Measurements from ENCODE around the gene AGPAT3. TPM values are rescaled to one million over a fixed set of nuclear protein-coding genes. Genes with fewer than 3 reads are reported as not detected.
A peak's percentile ranks its signal among the peaks of the same experiment; 100 is the strongest.

Gene AGPAT3
- total and polyA plus RNA-seq, 10 of the 15 experiments (the other 5 are each of a cell fraction or from before 2014, with no cell fraction given) = 1.2 to 110 (median 30.8) TPM

GRCh38 chr21:43919871-43920801 is 55.1 kb downstream of the AGPAT3 start:
- DNase-seq (ENCODE audit: low read depth, low spot score) = peak; percentile 54
- no peak overlapping the region for H3K9ac ChIP-seq (ENCODE audit: control insufficient read depth, insufficient read depth, low read length)
- peak overlapping the region; percentile 5 for H3K4me2 ChIP-seq (ENCODE audit: control insufficient read depth, insufficient read depth)
- SMC1A ChIA-PET (ENCODE audit: uncharacterized antibody, unreplicated experiment) = interaction anchor here (1.1 to 2.6 kb wide), 7 partner anchors 15 to 203 kb away, joined by 3 to 34 read pairs (median 6); no protein-coding TSS in a partner anchor
- intact Hi-C loops (cut with micrococcal nuclease; ENCODE audit: unreplicated experiment) (loop anchor here (1.0 to 5.0 kb wide), 3 partner anchors 53 to 253 kb away; no protein-coding TSS in a partner anchor), in situ Hi-C loops (cut with MboI) (loop anchor here (5.0 kb wide), 1 partner anchor 113 kb away; no protein-coding TSS in a partner anchor)
- no peaks in the 10 kb centered on the region for H3K27me3 ChIP-seq (replicated peaks in 1 of 2; ENCODE audit: control insufficient read depth in 2 of 2, insufficient read depth in 2 of 2, low read length in 1 of 2)
- H3K9me3 ChIP-seq (replicated peaks; ENCODE audit: control insufficient read depth, insufficient read depth, low read length) = no peaks in the 10 kb centered on the region
- no peak overlapping the region for H2AFZ ChIP-seq (ENCODE audit: control insufficient read depth, low read depth, low read length)
- H3K4me3 ChIP-seq = peak overlapping the region; percentile 5; the same call in 1 of the 2 replicates
- peaks cover 0 to 12% of the 10 kb centered on the region in 2 experiments; a peak in 3 of 4 replicates for H3K36me3 ChIP-seq (ENCODE audit: control insufficient read depth in 2 of 2, insufficient read depth in 2 of 2, low read length in 1 of 2)
- FAIRE-seq = peak; percentile 75
- H3K4me1 ChIP-seq (ENCODE audit: control insufficient read depth, insufficient read depth, low read length) = peaks cover 32% of the 10 kb centered on the region
- BruUV-seq (replicated peaks) = TSS peak; percentile 92
- H4K20me1 ChIP-seq (ENCODE audit: control insufficient read depth, insufficient read depth) = no peaks in the 10 kb centered on the region
- peaks cover 88% of the 10 kb centered on the region for H3K79me2 ChIP-seq (ENCODE audit: control insufficient read depth, insufficient read depth, low read length)
- POLR2A ChIA-PET = interaction anchor here (0.6 to 3.7 kb wide), 9 partner anchors 17 to 115 kb away, joined by 3 to 31 read pairs (median 4); no protein-coding TSS in a partner anchor
- H3K27ac ChIP-seq (ENCODE audit: control insufficient read depth, insufficient read depth) = peak overlapping the region; percentile 36
- ATAC-seq = peak; percentile 63
- RAD21 ChIA-PET (ENCODE audit: unreplicated experiment) = interaction anchor here (1.0 to 2.6 kb wide), 12 partner anchors 11 to 193 kb away, joined by 3 to 24 read pairs (median 6); partner anchors contain the start of gene RRP1
- 57% methylated on average over 25 of the region's 25 CpGs for WGBS (ENCODE audit: insufficient coverage, insufficient replicate concordance, low lambda C conversion rate, missing lambda C conversion rate)
- CTCF ChIA-PET = interaction anchor here (0.7 to 2.4 kb wide), 4 partner anchors 11 to 103 kb away, joined by 3 to 24 read pairs (median 5); no protein-coding TSS in a partner anchor
- TF ChIP-seq BHLHE40 (IDR thresholded peaks at IDR 0.05; ENCODE audit: borderline replicate concordance in 1 of 2, low read depth in 2 of 2, low read length in 1 of 2) = peak; percentile 62 to 84; a peak in 2 of 4 replicates
- TF ChIP-seq ZBTB11 (CRISPR knock-in tag; IDR thresholded peaks at IDR 0.05) = no peak
- no peak for TF ChIP-seq RUNX3 (IDR thresholded peaks at IDR 0.05; ENCODE audit: low read length)
- peak; percentile 100 for TF ChIP-seq HDGF (IDR thresholded peaks at IDR 0.05)
- peak in 1 of 2 experiments; percentile 36; a peak in 2 of 4 replicates for TF ChIP-seq IKZF2 (IDR thresholded peaks at IDR 0.05)
- no peak for TF ChIP-seq HDAC6 (IDR thresholded peaks at IDR 0.05; ENCODE audit: unreplicated experiment)
- peak; percentile 41; the same call in 1 of the 2 replicates for TF ChIP-seq POLR2AphosphoS5 (IDR thresholded peaks at IDR 0.05; ENCODE audit: low read length)
- TF ChIP-seq WRNIP1 (IDR thresholded peaks at IDR 0.05; ENCODE audit: borderline replicate concordance, low read depth, low read length) = no peak
- no peak for TF ChIP-seq ZBED1 (IDR thresholded peaks at IDR 0.05; ENCODE audit: borderline replicate concordance)
- TF ChIP-seq PKNOX1 (IDR thresholded peaks at IDR 0.05) = peak; percentile 52; the same call in 1 of the 2 replicates
- no peak for TF ChIP-seq BCLAF1 (IDR thresholded peaks at IDR 0.05)
- TF ChIP-seq KAT2A (conservative IDR thresholded peaks at IDR 0.05; ENCODE audit: control insufficient read depth, low read depth, low read length) = no peak
- no peak for TF ChIP-seq HCFC1 (IDR thresholded peaks at IDR 0.05; ENCODE audit: low read length)
- TF ChIP-seq TCF3 (IDR thresholded peaks at IDR 0.05; ENCODE audit: borderline replicate concordance, insufficient read depth, low read depth, low read length) = peak; percentile 80
